GM19025 (cell line): ENCODE results near the gene KLK2.
A peak's percentile ranks its signal among the peaks of the same experiment; 100 is the strongest.
"Not testable (repeated sequence)": the region's sequence is repeated elsewhere in the genome, so short reads cannot be mapped to it uniquely, and the experiment has no call there.

Experiments
- ATAC-seq: cut with Tn5 transposase; IDR thresholded peaks from one replicate; pipeline ENCODE4 v1.9.1; 2021; ENCODE audit warnings: mild to moderate bottlenecking, low read depth, moderate library complexity; ENCODE audit not compliant: unreplicated experiment

Gene KLK2

DNA sequence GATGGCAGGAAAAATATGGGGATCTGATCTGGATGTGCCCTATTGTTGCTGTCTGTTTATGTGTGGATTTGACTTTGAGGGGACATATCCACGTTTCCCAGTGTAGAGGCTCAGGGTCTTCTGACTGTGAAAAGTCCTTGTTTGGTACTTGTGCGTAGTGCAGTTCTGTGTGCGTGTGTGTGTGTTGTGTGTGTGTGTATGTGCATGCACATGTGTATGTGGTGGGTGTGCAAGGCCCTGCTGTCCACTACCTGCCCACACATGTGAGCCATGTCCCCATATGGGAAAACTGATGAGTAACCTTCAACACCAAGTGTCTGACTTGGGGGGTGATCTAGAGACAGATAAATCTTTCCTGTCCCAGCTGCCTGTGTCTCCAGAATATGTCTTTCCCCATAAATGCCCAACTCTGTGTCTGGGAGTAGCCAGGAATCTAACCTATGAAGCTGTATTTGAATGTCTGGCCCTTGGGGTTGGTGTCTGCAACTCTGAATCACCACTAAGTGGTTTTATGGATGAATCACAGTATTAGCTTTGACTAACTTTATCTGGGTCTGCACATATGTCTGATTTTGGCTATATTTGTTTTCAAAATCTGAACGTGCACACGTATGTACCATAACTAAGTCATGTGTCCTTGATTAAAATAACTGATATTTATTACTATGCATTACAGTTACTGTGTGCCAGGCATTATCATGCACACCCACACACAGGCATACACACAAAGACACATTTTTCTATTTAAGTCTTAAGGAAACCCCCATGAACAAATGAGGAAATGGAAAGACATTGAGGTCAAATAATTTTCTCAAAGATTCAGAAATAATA lies 17.4 kb downstream of the KLK2 start:
- ATAC-seq: no peak

DNA sequence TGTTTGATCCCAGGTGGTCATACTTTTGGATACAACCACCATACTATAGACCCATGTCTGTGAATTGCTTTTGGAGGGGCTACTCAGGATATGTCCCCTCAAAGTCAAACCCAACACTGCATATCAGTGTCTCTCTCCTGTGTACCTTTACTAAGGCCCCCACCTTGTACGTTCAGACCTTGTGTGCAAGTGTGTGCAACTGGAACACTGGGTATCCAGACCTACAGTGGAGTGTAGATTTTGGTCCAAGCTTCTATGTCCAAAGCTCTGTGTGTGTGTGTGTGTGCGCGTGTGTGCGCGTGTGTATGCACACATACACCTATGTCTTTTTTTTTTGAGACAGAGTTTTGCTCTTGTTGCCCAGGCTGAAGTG lies 18.0 kb downstream of the KLK2 start:
- no peak for ATAC-seq

DNA sequence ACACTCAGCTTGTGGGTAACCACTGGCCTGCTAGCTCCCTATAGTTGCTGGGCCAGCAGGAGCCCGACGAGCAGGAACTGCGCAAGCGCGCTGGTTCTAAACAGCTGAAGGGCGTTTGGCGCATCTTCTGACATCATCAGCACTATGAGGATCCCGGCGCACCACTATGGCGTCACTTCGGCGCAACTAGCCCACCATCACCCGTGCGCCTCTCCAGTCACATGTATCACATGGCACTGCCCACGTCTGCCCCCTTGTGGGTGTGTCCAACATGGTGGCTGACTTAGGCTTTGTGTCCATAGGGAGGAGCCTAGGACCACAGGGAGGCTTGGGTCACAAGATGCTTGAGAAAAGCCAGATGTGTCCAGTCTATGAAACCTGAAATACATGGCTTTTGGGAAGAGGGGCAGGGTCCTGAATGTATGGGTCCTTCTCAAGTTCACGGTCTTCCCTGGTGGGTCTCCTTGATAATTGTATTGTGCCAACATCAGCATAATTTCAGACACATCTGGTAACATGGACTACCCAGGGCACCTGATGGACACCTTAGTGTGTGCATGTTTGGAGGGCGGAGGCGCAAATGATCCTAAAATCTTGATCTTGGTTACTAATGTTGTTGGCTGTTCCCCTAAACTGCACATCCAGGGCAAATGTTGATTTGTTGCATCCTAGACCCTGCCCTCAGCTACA lies 20.0 kb downstream of the KLK2 start:
- ATAC-seq: no peak

DNA sequence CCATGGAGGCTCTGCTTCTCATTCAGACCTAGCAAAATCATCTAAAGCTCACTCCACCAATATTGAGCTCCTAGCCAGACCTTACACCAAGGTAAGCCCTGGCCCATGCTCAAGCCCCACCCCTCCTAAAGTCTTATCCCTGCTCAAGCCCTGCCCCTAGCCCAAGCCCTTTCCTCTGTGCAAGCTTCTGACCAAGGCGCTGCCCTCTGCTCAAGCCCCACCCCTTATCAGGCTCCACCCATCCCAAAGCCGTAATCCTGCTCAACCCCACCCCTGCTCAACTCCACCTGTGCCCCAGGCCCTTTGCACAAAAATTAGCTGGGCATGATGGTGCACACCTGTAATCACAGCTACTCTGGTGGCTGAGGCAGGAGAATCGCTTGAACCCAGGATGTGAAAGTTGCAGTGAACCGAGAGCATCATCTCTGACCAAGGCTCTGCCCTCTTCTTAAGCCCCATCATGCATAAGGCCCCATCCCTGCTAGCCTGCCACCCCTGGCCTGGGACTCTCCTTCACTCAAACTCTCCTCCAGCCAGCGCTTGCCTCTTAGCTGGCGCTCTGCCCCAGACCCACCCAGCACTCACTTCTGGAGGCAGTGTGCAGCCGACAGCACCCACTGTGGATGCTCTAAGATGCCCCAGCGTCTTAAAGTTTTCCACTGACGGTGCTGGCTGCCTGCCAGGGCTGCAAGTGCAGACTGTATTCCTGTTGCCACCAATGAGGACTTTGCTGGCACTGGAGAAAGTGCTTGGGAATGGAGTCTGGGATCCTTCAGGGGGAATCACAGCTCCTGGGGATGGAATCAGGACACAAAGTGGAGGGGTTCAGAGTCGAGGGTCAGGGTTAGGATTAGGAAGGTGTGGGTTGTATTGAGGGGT lies 21.5 kb downstream of the KLK2 start:
- ATAC-seq: no peak

DNA sequence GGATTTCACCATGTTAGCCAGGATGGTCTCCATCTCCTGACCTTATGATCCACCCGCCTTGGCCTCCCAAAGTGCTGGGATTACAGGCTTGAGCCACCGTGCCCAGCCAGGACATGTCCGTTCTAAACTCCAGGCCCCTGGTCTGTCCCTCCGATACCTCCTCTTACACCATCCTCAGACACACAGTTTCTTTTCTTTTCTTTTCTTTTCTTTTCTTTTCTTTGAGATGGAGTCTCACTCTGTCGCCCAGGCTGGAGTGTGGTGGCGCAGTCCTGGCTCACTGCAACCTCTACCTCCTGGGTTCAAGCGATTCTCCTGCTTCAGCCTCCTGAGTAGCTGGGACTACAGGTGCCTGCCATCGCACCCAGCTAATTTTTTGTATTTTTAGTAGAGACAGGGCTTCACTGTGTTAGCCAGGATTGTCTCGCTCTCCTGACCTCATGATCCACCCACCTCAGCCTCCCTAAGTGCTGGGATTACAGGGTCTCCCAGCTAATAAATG lies 22.9 kb downstream of the KLK2 start:
- not testable (repeated sequence) for ATAC-seq

DNA sequence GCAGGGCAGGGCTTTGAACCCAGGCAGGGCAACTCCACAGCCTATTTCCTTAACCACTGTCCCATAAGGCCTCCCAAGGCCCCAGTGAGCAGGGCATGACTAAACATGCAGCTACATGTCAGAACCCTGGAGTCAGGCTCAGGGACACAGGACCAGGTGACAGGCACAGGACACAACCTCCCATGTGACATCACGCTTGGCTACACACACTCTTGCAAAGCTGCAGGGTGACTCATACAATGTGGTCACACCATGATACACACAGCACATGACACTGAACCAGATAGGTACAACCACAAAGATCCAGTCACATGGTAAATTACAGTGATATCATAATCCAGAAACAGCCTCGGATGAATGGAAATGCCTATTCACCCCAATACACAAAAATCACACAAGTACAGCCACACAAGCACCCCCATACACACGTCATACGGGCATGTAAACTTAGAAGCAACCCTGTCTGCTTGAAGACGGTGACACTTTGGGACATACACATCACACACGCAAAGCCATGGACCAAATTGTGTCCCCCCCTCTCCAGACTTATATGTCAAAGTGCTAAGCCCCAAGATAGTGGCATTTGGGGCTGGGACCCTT lies 23.5 kb downstream of the KLK2 start:
- peak; percentile 86 for ATAC-seq

DNA sequence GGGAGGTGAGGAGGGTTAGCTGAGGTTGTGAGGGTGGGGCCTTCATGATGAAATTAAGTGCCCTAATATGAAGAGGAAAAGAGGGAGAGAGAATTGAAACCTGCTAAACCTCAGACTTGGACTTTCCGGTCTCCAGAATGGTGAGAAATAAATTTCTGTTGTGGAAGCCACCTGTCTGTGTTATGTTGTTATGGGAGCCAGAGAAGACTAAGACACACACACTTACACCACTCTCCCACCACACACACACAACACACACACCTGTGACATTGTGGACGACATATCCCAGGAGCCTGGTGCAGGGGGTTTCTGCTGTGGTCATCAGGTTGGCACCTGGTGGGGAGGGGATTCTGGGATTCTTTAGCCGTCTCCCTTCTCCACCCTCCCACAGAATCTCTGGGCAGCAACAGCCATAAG lies 24.0 kb downstream of the KLK2 start:
- ATAC-seq: peak; percentile 6

DNA sequence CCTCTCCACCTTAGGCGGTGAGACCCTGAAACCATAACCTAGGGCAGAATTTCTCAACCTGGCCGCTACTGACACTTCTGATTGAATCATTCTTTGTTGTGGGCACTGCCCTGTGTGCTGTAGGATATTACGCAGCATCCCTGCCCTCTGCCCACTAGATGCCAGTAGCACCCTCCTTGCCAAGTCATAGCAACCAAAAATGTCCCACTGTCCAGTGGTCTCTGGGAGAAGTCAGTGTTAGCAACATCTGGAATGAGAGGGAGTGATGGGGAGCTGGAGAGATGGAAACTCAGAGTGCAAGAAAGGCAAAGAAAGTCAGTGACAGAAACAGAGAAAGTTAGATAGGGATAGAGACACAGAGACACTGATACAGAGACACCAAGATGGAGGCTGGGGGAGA lies 24.4 kb downstream of the KLK2 start:
- ATAC-seq: no peak

DNA sequence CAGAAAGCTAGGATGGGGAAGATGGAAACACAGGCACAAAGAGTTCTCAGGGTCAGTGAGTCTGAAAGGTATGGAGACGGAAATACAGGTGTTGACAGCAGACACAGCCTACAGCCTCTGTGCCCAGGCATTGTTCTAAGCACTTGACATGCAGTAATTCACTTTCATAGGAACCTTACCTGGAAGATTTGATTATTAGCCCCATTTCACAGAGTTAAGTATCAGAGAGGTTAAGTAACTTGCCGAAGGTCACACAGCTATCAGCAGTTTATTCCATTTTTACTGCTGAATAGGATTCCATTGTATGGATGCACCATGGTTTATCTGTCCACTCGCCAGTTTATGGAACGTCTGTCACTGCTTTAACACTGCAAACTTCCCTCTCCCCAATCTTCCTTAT lies 24.8 kb downstream of the KLK2 start:
- no peak for ATAC-seq

DNA sequence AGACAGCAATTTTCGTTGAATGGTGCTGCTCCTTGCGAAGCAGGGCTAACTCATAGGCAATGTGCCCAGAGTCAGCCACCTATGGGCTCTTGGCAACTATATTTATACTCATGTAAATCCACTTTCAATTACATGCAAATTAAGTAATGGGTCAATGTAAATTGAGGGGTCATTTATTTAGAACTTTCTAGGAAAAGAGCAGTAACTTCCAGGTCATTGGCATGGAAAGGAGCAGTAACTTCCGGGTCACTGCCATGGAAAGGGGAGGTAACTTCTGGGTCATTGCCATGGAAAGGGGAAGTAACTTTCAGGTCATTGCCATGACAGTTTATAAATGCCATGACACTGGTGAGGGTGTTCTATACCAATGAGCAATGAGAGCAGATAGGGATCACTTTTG lies 26.3 kb downstream of the KLK2 start:
- ATAC-seq: no peak

DNA sequence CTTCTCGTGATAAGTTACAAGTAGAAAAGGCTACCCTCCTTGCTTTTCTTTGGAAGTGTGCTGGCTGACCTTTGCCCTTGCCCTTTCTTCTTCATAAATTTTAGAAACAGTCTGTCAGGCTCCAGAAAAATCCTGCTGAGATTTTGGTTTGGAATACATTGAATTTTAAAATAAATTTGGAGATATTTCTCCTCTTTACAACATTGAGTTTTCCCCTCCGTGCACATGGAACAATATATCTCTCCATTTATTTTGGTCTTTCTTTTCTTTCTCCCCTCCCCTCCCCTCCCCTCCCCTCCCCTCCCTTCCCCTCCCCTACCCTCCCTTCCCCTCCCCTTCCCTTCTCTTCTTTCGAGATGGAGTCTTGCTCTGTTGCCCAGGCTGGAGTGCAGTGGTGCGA lies 29.4 kb downstream of the KLK2 start:
- no peak for ATAC-seq

DNA sequence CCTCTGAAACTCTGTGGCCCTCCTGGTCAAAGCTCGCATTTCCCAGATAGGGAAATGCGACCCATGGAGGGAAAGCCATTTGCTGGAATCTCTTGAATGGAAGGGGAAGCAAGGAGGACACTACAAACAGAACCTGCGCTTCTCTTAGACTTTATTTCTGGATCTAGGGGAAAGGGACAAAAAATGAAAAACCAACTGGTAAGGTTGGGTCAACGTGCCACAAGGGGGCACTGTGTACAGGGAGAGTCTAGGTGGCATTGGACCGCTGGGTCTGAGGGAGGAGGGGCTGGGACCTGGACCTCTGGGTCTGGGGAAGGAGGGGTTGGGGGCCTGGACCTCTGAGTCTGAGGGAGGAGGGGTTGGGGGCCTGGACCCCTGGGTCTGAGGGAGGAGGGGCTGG lies 33.0 kb downstream of the KLK2 start:
- ATAC-seq: no peak

DNA sequence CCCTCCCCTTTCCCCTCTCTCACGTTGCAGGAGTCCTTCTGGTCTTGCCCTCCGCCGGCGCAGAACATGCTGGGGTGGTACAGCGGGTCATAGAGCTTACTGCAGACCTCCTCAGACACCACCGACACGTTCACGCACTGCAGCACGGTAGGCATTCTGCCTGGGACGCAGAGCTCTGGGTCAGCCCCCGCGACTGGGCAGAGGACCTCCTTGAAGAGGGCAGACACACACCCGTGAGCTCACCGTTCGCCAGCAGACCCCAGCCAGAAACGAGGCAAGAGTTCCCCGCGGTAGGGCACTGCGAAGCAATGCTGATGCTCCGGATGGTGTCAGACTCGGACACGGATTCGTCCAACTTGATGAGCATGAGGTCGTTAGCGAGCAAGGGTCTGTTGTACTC lies 35.1 kb downstream of the KLK2 start:
- ATAC-seq: no peak

DNA sequence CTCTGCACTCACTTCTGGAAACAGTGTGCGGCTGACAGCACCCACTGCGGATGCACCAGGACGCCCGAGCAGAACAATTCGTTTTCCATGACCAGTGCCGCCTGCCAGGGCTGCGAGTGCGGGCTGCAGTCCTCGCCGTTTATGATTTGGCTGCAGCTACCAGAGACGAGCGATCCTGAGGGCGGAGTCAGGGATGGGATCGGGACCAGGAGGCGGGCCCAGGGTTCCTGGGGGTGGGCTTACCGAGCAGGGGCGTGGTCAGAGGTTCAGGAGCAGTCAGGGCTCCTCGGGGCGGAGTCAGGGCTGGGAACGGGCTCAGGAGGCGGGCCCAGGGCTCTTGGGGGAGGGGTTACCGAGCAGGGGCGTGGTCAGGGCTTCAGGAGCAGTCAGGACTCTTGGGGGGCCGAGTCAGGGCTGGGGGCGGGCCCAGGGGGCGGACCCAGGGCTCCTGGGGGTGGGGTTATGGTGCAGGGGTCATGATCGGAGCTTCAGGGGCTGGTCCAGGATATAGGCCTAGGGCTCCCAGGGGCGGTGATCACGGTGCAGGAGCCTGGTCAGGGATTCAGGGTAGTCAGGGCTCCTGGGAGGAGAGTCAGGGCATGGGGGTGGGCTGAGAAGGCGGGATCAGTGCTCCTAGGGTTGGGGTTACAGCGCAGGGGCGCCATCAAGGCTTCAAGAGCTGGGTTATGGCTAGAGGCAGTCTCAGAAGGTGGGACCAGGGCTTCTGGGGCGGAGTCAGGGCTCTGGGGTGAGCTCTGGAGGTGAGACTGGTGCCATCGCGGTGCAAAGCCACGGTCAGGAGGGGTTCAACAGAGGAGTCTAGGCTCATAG lies 36.2 kb downstream of the KLK2 start:
- ATAC-seq: no peak

DNA sequence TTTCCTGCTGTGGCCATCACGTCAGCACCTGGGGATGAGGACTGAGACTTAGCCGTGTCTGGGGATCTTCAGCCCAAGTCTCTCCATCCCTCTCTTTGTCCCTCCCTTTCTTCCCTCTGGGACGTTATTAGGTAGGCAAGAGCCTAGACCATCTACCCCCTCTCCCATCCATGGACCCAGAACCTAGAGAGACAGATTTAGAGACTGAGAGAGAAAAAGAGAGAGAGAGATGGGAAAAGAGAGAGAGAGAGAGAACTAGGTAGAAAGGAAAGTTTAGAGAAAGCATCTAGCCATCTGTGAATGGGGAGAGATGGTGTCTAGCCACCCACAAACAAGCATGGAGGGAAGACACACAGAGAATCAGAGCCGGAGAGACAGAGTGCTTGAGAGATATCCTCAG lies 37.5 kb downstream of the KLK2 start:
- ATAC-seq: no peak

DNA sequence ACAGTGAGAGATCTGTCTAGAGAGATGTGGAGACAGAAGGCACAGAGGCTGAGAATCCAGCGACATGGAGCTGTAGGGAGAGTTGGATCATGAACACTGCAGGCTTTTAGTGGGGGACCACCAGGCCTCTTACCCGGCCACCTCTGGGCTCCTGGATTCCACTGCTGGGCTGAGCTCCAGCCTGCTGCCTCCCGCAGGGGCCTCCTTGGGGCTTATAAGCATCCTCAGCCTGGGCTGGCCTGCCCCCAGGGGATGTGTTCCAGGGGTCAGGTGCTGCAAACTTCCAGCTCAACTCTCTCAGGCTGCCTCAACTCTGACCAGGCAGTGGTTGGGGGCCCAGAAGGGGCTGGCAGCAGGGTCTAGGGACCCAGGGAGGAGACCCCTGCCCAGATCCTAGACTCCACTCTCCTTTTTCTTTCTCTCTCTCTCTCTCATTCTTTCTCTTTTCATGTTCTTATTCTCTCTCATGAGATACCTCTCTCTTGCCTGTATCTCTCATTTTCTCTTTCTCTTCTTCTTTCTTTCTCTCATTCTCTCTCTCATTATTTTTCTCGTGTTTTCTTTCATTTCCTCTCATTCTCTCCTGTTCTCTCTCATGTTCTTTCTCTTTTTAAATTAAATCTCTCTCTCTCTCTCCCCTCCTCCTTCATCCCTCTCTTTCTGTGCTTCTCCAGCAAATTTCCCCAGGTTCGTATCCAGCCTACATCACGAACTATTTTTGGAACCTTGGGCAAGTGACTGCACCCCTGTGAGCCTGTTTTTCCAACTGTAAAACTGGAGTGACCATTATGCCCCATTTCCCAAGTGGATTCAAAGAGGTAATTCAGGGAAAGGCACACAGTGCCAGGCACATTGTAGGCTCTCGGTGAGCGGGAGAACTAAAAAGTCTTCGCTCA lies 38.2 kb downstream of the KLK2 start, which contains the start of gene KLK4:
KLK4 (minus strand) TSS at position 190 of the 896 bp plus-strand sequence. CDS start 657 bp downstream, outside the sequence.
- no peak for ATAC-seq

DNA sequence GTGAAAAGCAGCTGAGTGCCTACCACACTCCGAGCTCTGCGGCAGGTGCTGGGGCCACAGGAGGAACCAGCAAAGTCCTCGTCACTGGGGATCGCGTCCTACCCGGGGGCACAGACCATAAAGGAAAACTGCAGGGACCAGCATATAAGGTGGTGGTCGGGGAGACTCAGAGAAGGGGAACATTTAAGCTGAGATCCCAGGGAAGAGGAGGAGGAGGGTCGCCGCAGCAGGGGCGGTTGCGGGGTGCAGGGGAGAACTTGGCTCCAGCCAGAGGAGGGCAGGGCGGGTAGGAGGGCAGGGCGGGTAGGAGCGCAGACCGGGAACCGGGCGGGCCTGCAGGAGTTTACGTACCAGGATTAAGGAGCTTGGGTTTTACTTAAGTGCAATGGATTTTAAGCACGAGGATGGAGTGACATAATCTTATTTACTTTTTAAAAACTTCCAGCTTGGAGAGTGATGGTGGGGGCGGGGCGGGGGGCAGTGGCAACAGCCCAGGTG lies 38.9 kb downstream of the KLK2 start:
- ATAC-seq: no peak
